K562 (cell line): ENCODE results near the gene PRR14. TPM values are rescaled to one million over a fixed set of nuclear protein-coding genes. Genes with fewer than 3 reads are reported as not detected.

Experiments
- CEBPG ChIP-seq, 3 experiments: fragments of 200-800 bp in 1 of 3; sonication (Bioruptor generic) in 1 of 3; sonication (generic) in 1 of 3; formaldehyde crosslinking in 1 of 3; IDR thresholded peaks in 2 of 3; conservative IDR thresholded peaks in 1 of 3; 2 replicates each; pipeline versions ENCODE4 v1.6.1 to v1.8.0; 2016 to 2022; ENCODE audit warnings: missing compliant biosample characterization in 2 of 3, missing genetic modification characterization in 2 of 3, mild to moderate bottlenecking in 1 of 3, missing genetic modification reagents in 1 of 3
- E2F4 ChIP-seq: sonication (generic); formaldehyde crosslinking; IDR thresholded peaks from 2 replicates; pipeline ENCODE4 v1.8.0; 2022; ENCODE audit warnings: mild to moderate bottlenecking, low read depth, missing genetic modification reagents
- ELF4 ChIP-seq: fragments of 450-650 bp; formaldehyde crosslinking; IDR thresholded peaks from 2 replicates; pipeline ENCODE4 v1.4.0; 2022; ENCODE audit warnings: missing genetic modification characterization
- RFX1 ChIP-seq: fragments of 450-650 bp; IDR thresholded peaks from 2 replicates; pipeline ENCODE4 v1.6.1; 2016; ENCODE audit warnings: mild to moderate bottlenecking, moderate library complexity
- STAT5B ChIP-seq: fragments of 250-450 bp; sonication (Bioruptor Pico); IDR thresholded peaks from 2 replicates; pipeline ENCODE4 v1.8.0; 2021; ENCODE audit warnings: mild to moderate bottlenecking, inconsistent platforms
- XRCC3 ChIP-seq: fragments of 450-650 bp; IDR thresholded peaks from 2 replicates; pipeline ENCODE4 v1.6.1; 2017; ENCODE audit warnings: mild to moderate bottlenecking, moderate library complexity
- ZBTB43 ChIP-seq: sonication (generic); formaldehyde crosslinking; IDR thresholded peaks from 2 replicates; pipeline ENCODE4 v1.8.0; 2023; ENCODE audit warnings: mild to moderate bottlenecking, missing genetic modification reagents
- ZNF668 ChIP-seq: fragments of 250-450 bp; sonication (Bioruptor Pico); IDR thresholded peaks from 2 replicates; pipeline ENCODE4 v1.8.0; 2022; ENCODE audit warnings: mild to moderate bottlenecking, inconsistent platforms
- polyA plus RNA-seq, 8 experiments: library from polyadenylated mRNA; depleted of rRNA in 4 of 8; stranded (reverse) in 5 of 8; unstranded in 3 of 8; fragments of >200 nt; fragmentation: Nextera tagmentation in 2 of 8; fragmentation: Illumina TruSeq in 1 of 8; extraction: Ambion mirVana in 2 of 8; extraction: Trizol in 1 of 8; gene quantifications; 2 replicates each; pipeline versions ENCODE4 v1.2.1 to v1.2.3, GENCODE V29; 2011 to 2014; ENCODE audit warnings: inconsistent platforms in 1 of 8, missing spikeins in 1 of 8
- total RNA-seq, 7 experiments: library from RNA; depleted of rRNA in 6 of 7; stranded (reverse); fragments of >200 nt in 6 of 7; fragmentation: Illumina TruSeq in 2 of 7; extraction: Trizol in 2 of 7; gene quantifications; 2 replicates each; pipeline versions ENCODE4 v1.2.1 to v1.2.3, GENCODE V29; 2011 to 2021; ENCODE audit warnings: low replicate concordance in 1 of 7

Gene PRR14
- total and polyA plus RNA-seq, 9 of the 15 experiments (the other 6 are each of a cell fraction or from before 2014, with no cell fraction given): 2.2 to 63.1 (median 11.5) TPM

GRCh38 chr16:30656974-30657865, 6.5 kb downstream of the PRR14 start (continued):
- TF ChIP-seq CEBPG (CRISPR knock-in tag; IDR thresholded peaks at IDR 0.05): no peak
- no peak for TF ChIP-seq CEBPG (tag; conservative IDR thresholded peaks at IDR 0.05 in 1 of 2, IDR thresholded peaks at IDR 0.05 in 1 of 2)
- TF ChIP-seq RFX1: peak; percentile 88
- TF ChIP-seq ELF4 (CRISPR knock-in tag): no peak
- TF ChIP-seq XRCC3: no peak
- no peak for TF ChIP-seq E2F4
- no peak for TF ChIP-seq ZBTB43 (CRISPR knock-in tag)
- TF ChIP-seq STAT5B: no peak
- no peak for TF ChIP-seq ZNF668 (CRISPR knock-in tag)
